Kidney capillary endothelial cell (primary cell): ENCODE measurements around the gene FGF14.

ENCODE experiments used
- DNase-seq: peaks from one replicate; pipeline ENCODE4 v3.0.0-alpha.2; 2018; ENCODE audit warnings: low spot score

Gene FGF14

GRCh38 chr13:102310691-102311418 is 91.0 kb downstream of the FGF14 start:
- no peak for DNase-seq

- no peak for DNase-seq
Observed at GRCh38 chr13:102309110-102309509, 92.7 kb downstream of the FGF14 start.

GRCh38 chr13:102302534-102302933 is 99.3 kb downstream of the FGF14 start:
- DNase-seq = no peak

- no peak for DNase-seq
Observed at GRCh38 chr13:102300379-102300778, 101.5 kb downstream of the FGF14 start.

GRCh38 chr13:102299366-102299765 is 102.5 kb downstream of the FGF14 start:
- no peak for DNase-seq

GRCh38 chr13:102298051-102298450 is 103.8 kb downstream of the FGF14 start:
- DNase-seq = no peak

GRCh38 chr13:102295316-102296048 is 106.4 kb downstream of the FGF14 start:
- DNase-seq = no peak

GRCh38 chr13:102294407-102295018 is 107.3 kb downstream of the FGF14 start:
- no peak for DNase-seq

- no peak for DNase-seq
Observed at GRCh38 chr13:102293723-102294122, 108.1 kb downstream of the FGF14 start.

GRCh38 chr13:102291587-102292218 is 110.1 kb downstream of the FGF14 start:
- no peak for DNase-seq

GRCh38 chr13:102289606-102290005 is 112.2 kb downstream of the FGF14 start:
- no peak for DNase-seq

- no peak for DNase-seq
Observed at GRCh38 chr13:102286326-102286725, 115.5 kb downstream of the FGF14 start.

GRCh38 chr13:102280366-102280765 is 121.5 kb downstream of the FGF14 start:
- DNase-seq = no peak

GRCh38 chr13:102277286-102277685 is 124.6 kb downstream of the FGF14 start:
- no peak for DNase-seq

GRCh38 chr13:102276404-102276803 is 125.4 kb downstream of the FGF14 start:
- DNase-seq = no peak

GRCh38 chr13:102275969-102276368 is 125.9 kb downstream of the FGF14 start:
- no peak for DNase-seq

GRCh38 chr13:102273111-102273510 is 128.7 kb downstream of the FGF14 start:
- DNase-seq = no peak

- no peak for DNase-seq
Observed at GRCh38 chr13:102267191-102267590, 134.7 kb downstream of the FGF14 start.

- no peak for DNase-seq
Observed at GRCh38 chr13:102261809-102262208, 140.0 kb downstream of the FGF14 start.

- DNase-seq = no peak
Observed at GRCh38 chr13:102261316-102261715, 140.5 kb downstream of the FGF14 start.

- no peak for DNase-seq
Observed at GRCh38 chr13:102260256-102260655, 141.6 kb downstream of the FGF14 start.

GRCh38 chr13:102255409-102255808 is 146.4 kb downstream of the FGF14 start:
- DNase-seq = no peak

- DNase-seq = no peak
Observed at GRCh38 chr13:102251817-102252216, 150.0 kb downstream of the FGF14 start.
